IMR-90 (cell line): ENCODE results near the gene CHST3. TPM values are rescaled to one million over a fixed set of nuclear protein-coding genes. Genes with fewer than 3 reads are reported as not detected.

ENCODE experiments used
- ATAC-seq: fragments of 200-7000 bp; cut with Tn5 transposase; 2 replicates; pipeline ENCODE4 v1.9.1; 2020; ENCODE audit warnings: low read depth, mild to moderate bottlenecking, moderate library complexity
- BruUV-seq: library from RNA; stranded (reverse); fragments of 400-500 nt; replicated peaks from 2 replicates; lab custom pipeline; 2021; lab: Mats Ljungman, UMichigan
- CTCF ChIA-PET: fragments of 300-600 bp; formaldehyde crosslinking; extraction: SDS; loops from one replicate; lab custom pipeline; 2021; ENCODE audit warnings: antibody characterized with exemption; lab: Yijun Ruan, JAX
- POLR2A ChIA-PET: fragments of 300-600 bp; sonication (Branson Sonifier 250); formaldehyde crosslinking; loops from one replicate; lab custom pipeline; 2022; ENCODE audit warnings: antibody characterized with exemption; ENCODE audit not compliant: unreplicated experiment; lab: Charles Lee
- DNase-seq: peaks from one replicate; pipeline ENCODE4 v3.0.0; 2013
- H2AFZ ChIP-seq: replicated peaks from 2 replicates; pipeline ENCODE3; 2013; ENCODE audit warnings: low read length, mild to moderate bottlenecking; ENCODE audit not compliant: poor library complexity
- H2AK5ac ChIP-seq: 2 replicates; pipeline ENCODE4 v1.6.1; 2013; ENCODE audit warnings: low read depth, low read length, inconsistent platforms
- H2AK9ac ChIP-seq: replicated peaks from 2 replicates; pipeline ENCODE3; 2013; ENCODE audit warnings: mild to moderate bottlenecking, low read depth, low read length, moderate library complexity; ENCODE audit not compliant: poor library complexity
- H2BK120ac ChIP-seq: 2 replicates; pipeline ENCODE4 v1.6.1; 2013; ENCODE audit warnings: low read depth, low read length, inconsistent platforms
- H2BK15ac ChIP-seq: 3 replicates; pipeline ENCODE4 v1.6.1; 2013; ENCODE audit warnings: low read depth, low read length, inconsistent platforms
- H2BK20ac ChIP-seq: 2 replicates; pipeline ENCODE4 v1.6.1; 2013; ENCODE audit warnings: low read depth, mild to moderate bottlenecking, inconsistent platforms, low read length, moderate library complexity
- H2BK5ac ChIP-seq: 2 replicates; pipeline ENCODE4 v1.6.1; 2013; ENCODE audit warnings: mild to moderate bottlenecking, low read depth, low read length, inconsistent platforms; ENCODE audit not compliant: poor library complexity, severe bottlenecking
- H3K14ac ChIP-seq: replicated peaks from 2 replicates; pipeline ENCODE4 v1.6.1; 2013; ENCODE audit warnings: low read depth, low read length, inconsistent platforms
- H3K18ac ChIP-seq: 2 replicates; pipeline ENCODE4 v1.6.1; 2013; ENCODE audit warnings: low read depth, low read length, control low read depth
- H3K23ac ChIP-seq: 2 replicates; pipeline ENCODE4 v1.6.1; 2013; ENCODE audit warnings: low read depth, low read length, inconsistent platforms
- H3K27ac ChIP-seq: 2 replicates; pipeline ENCODE4 v1.5.1; 2013; ENCODE audit warnings: mild to moderate bottlenecking, control low read depth, low read length; ENCODE audit not compliant: insufficient read depth
- H3K27me3 ChIP-seq: 2 replicates; pipeline ENCODE4 v1.6.1; 2013; ENCODE audit warnings: low read length; ENCODE audit not compliant: control insufficient read depth, insufficient read depth
- H3K36me3 ChIP-seq: 2 replicates; pipeline ENCODE4 v1.6.1; 2013; ENCODE audit warnings: low read length, mixed read lengths; ENCODE audit not compliant: control insufficient read depth, insufficient read depth
- H3K4ac ChIP-seq: 2 replicates; pipeline ENCODE4 v1.6.1; 2013; ENCODE audit warnings: low read depth, low read length, inconsistent platforms
- H3K4me1 ChIP-seq: 2 replicates; pipeline ENCODE4 v1.6.1; 2013; ENCODE audit warnings: low read length, mixed read lengths; ENCODE audit not compliant: control insufficient read depth, insufficient read depth
- H3K4me2 ChIP-seq: 2 replicates; pipeline ENCODE4 v1.6.1; 2013; ENCODE audit warnings: low read depth, mild to moderate bottlenecking, control low read depth, low read length, moderate library complexity
- H3K4me3 ChIP-seq: 2 replicates; pipeline ENCODE4 v1.5.1; 2013; ENCODE audit warnings: low read depth, mild to moderate bottlenecking, control low read depth, low read length, moderate library complexity; ENCODE audit not compliant: insufficient read depth
- H3K56ac ChIP-seq: 2 replicates; pipeline ENCODE4 v1.6.1; 2013; ENCODE audit warnings: low read length, inconsistent platforms; ENCODE audit not compliant: insufficient read depth; ENCODE audit errors: extremely low read depth
- H3K79me1 ChIP-seq, 2 experiments: 2 replicates each; pipeline ENCODE4 v1.6.1; 2013; ENCODE audit warnings: low read length in 2 of 2, inconsistent platforms in 1 of 2, low read depth in 1 of 2
- H3K9ac ChIP-seq: 2 replicates; pipeline ENCODE4 v1.6.1; 2013; ENCODE audit warnings: low read depth, low read length, control low read depth
- H3K9me1 ChIP-seq: 2 replicates; pipeline ENCODE4 v1.6.1; 2013; ENCODE audit warnings: low read length, inconsistent platforms; ENCODE audit not compliant: insufficient read depth
- H3K9me3 ChIP-seq: 2 replicates; pipeline ENCODE4 v1.6.1; 2013; ENCODE audit warnings: low read length; ENCODE audit not compliant: control insufficient read depth, insufficient read depth
- H4K20me1 ChIP-seq: 2 replicates; pipeline ENCODE4 v1.6.1; 2013; ENCODE audit warnings: low read length, inconsistent platforms; ENCODE audit not compliant: insufficient read depth
- H4K5ac ChIP-seq: 2 replicates; pipeline ENCODE4 v1.6.1; 2013; ENCODE audit warnings: mild to moderate bottlenecking, low read depth, low read length, control low read depth
- H4K8ac ChIP-seq, 2 experiments: 2 replicates each; pipeline ENCODE4 v1.6.1; 2013; ENCODE audit warnings: low read depth in 2 of 2, low read length in 2 of 2, control low read depth in 1 of 2, inconsistent platforms in 1 of 2
- H4K91ac ChIP-seq: 2 replicates; pipeline ENCODE4 v1.6.1; 2013; ENCODE audit warnings: low read depth, low read length, inconsistent platforms; ENCODE audit not compliant: insufficient read depth
- BHLHE40 ChIP-seq: fragments of 150-350 bp; IDR thresholded peaks from 2 replicates; pipeline ENCODE4 v1.6.1; 2016; ENCODE audit warnings: mild to moderate bottlenecking, low read depth, low read length
- CEBPB ChIP-seq: IDR thresholded peaks from 2 replicates; pipeline ENCODE4 v1.6.1; 2012; ENCODE audit warnings: low read depth, low read length, improper control_type of control experiment
- CHD1 ChIP-seq: IDR thresholded peaks from 2 replicates; pipeline ENCODE4 v1.6.1; 2012; ENCODE audit warnings: low read depth, low read length, improper control_type of control experiment
- CTCF ChIP-seq: conservative IDR thresholded peaks from 2 replicates; pipeline ENCODE4 v1.5.1; 2012; ENCODE audit warnings: mild to moderate bottlenecking, low read depth, low read length, improper control_type of control experiment
- ELK1 ChIP-seq: fragments of 150-350 bp; IDR thresholded peaks from 2 replicates; pipeline ENCODE4 v1.6.1; 2016; ENCODE audit warnings: low read depth, mild to moderate bottlenecking, low read length, moderate library complexity, borderline replicate concordance
- FOS ChIP-seq: fragments of 150-350 bp; IDR thresholded peaks from 2 replicates; pipeline ENCODE4 v1.6.1; 2016; ENCODE audit warnings: low read depth, low read length
- MAFK ChIP-seq: IDR thresholded peaks from 2 replicates; pipeline ENCODE4 v1.6.1; 2012; ENCODE audit warnings: low read depth, low read length, improper control_type of control experiment
- MAZ ChIP-seq: IDR thresholded peaks from 2 replicates; pipeline ENCODE4 v1.6.1; 2012; ENCODE audit warnings: low read depth, mild to moderate bottlenecking, low read length, improper control_type of control experiment, moderate library complexity, borderline replicate concordance
- MXI1 ChIP-seq: IDR thresholded peaks from 2 replicates; pipeline ENCODE4 v1.6.1; 2012; ENCODE audit warnings: low read depth, mild to moderate bottlenecking, low read length, moderate library complexity, borderline replicate concordance
- NFE2L2 ChIP-seq: fragments of 150-350 bp; IDR thresholded peaks from 2 replicates; pipeline ENCODE4 v1.6.1; 2016; ENCODE audit warnings: low read depth, mild to moderate bottlenecking, low read length
- POLR2A ChIP-seq: IDR thresholded peaks from 2 replicates; pipeline ENCODE4 v1.6.1; 2012; ENCODE audit warnings: mild to moderate bottlenecking, low read depth, low read length
- RAD21 ChIP-seq: IDR thresholded peaks from 2 replicates; pipeline ENCODE4 v1.6.1; 2012; ENCODE audit warnings: low read length, improper control_type of control experiment
- RCOR1 ChIP-seq: IDR thresholded peaks from 2 replicates; pipeline ENCODE4 v1.6.1; 2012; ENCODE audit warnings: mild to moderate bottlenecking, low read length, improper control_type of control experiment; ENCODE audit not compliant: insufficient replicate concordance
- RFX5 ChIP-seq: IDR thresholded peaks from 2 replicates; pipeline ENCODE4 v1.8.0; 2012; ENCODE audit warnings: low read depth, mild to moderate bottlenecking, low read length, moderate library complexity
- SMC3 ChIP-seq: fragments of 150-350 bp; IDR thresholded peaks from 2 replicates; pipeline ENCODE4 v1.6.1; 2016; ENCODE audit warnings: low read depth, mild to moderate bottlenecking, antibody characterized with exemption, low read length, moderate library complexity
- USF2 ChIP-seq: fragments of 150-350 bp; IDR thresholded peaks from 2 replicates; pipeline ENCODE4 v1.6.1; 2017; ENCODE audit warnings: mild to moderate bottlenecking, antibody characterized with exemption, low read length, low read depth
- WGBS, 2 experiments: methylation state at CpG; one replicate each; pipeline versions ENCODE4 v1.1.5 to v1.1.7; 2013; ENCODE audit warnings: missing lambda C conversion rate in 2 of 2; ENCODE audit not compliant: insufficient read length in 1 of 2; ENCODE audit errors: extremely low coverage in 2 of 2; 5-methylcytosine and 5-hydroxymethylcytosine counted together
- dilution Hi-C: fragments of 300-500 bp; cut with HindIII; formaldehyde crosslinking; loops from one replicate; pipeline ENCODE4 v1.14.3; 2018; ENCODE audit warnings: low sequenced_read_pairs; ENCODE audit not compliant: unreplicated experiment
- in situ Hi-C: fragments of 300-500 bp; cut with MboI; formaldehyde crosslinking; loops from 3 replicates; pipeline ENCODE4 v1.14.3; 2019; ENCODE audit warnings: low sequenced_read_pairs, inconsistent platforms, mixed read lengths
- intact Hi-C: fragments of 100-400 bp; cut with micrococcal nuclease; formaldehyde crosslinking; loops from 2 replicates; pipeline ENCODE4 v1.10.0; 2022
- polyA plus RNA-seq, 3 experiments: library from polyadenylated mRNA; depleted of rRNA; stranded (reverse); fragments of >200 nt; gene quantifications; 2 replicates each; pipeline ENCODE4 v1.2.3, GENCODE V29; 2012; ENCODE audit warnings: low replicate concordance in 1 of 3
- total RNA-seq: library from RNA; depleted of rRNA; stranded (reverse); fragments of >200 nt; gene quantifications from 2 replicates; pipeline ENCODE4 v1.2.3, GENCODE V29; 2012

CHST3 gene
- total and polyA plus RNA-seq, 2 of the 4 experiments (the other 2 are of a cell fraction) = 8.6 to 9.0 TPM

GRCh38 chr10:71978988-71979691 lies 14.9 kb downstream of the CHST3 start:
- Histone ChIP-seq H3K4me1 (peaks cover 44% of the 10 kb centered on the region), H4K20me1 (peaks cover 34% of the 10 kb centered on the region), H3K4me2 (no peak overlapping the region), H3K9ac (no peak overlapping the region), H3K56ac (no peak overlapping the region), H3K18ac (no peak overlapping the region), H2AFZ (no peak overlapping the region), H2AK5ac (peak overlapping the region; percentile 11; the same call in 1 of the 2 replicates), H3K14ac (no peak overlapping the region), H3K79me1 (peaks cover 32 to 89% of the 10 kb centered on the region in 2 experiments), H2BK20ac (no peak overlapping the region), H3K4ac (no peak overlapping the region; the same call in 1 of the 2 replicates), H2AK9ac (peak overlapping the region; percentile 20), H4K91ac (no peak overlapping the region), H3K23ac (peak overlapping the region; percentile 16; the same call in 1 of the 2 replicates), H4K5ac (no peak overlapping the region), H4K8ac (no peak overlapping the region), H2BK15ac (no peak overlapping the region), H2BK120ac (no peak overlapping the region), H2BK5ac (peak overlapping the region; percentile 31), H3K9me1 (peaks cover 29% of the 10 kb centered on the region), H3K36me3 (no peaks in the 10 kb centered on the region), H3K27me3 (no peaks in the 10 kb centered on the region), H3K9me3 (no peaks in the 10 kb centered on the region), H3K4me3 (no peak overlapping the region), H3K27ac (no peak overlapping the region)
- WGBS, 2 experiments = no CpG with 5 or more reads among the region's 15 CpGs
- in situ Hi-C loops (no loop called here), dilution Hi-C loops (no loop called here), intact Hi-C loops (no loop called here)
- ATAC-seq = no peak
- TF ChIP-seq CTCF = no peak
- TF ChIP-seq CHD1 = no peak
- TF ChIP-seq RCOR1 = no peak
- no peak for TF ChIP-seq RAD21
- no peak for TF ChIP-seq MAFK
- no peak for TF ChIP-seq SMC3
- TF ChIP-seq CEBPB = no peak
- TF ChIP-seq MAZ = no peak
- TF ChIP-seq NFE2L2 = no peak
- no peak for TF ChIP-seq POLR2A
- TF ChIP-seq BHLHE40 = no peak
- TF ChIP-seq MXI1 = no peak
- no peak for TF ChIP-seq RFX5
- no peak for TF ChIP-seq FOS
- TF ChIP-seq USF2 = no peak
- TF ChIP-seq ELK1 = no peak
- no peak for DNase-seq
- BruUV-seq = no TSS peak
- POLR2A ChIA-PET = no interaction called here
- CTCF ChIA-PET = no interaction called here
